Measurements from ENCODE around the gene PIK3CG.

DNA sequence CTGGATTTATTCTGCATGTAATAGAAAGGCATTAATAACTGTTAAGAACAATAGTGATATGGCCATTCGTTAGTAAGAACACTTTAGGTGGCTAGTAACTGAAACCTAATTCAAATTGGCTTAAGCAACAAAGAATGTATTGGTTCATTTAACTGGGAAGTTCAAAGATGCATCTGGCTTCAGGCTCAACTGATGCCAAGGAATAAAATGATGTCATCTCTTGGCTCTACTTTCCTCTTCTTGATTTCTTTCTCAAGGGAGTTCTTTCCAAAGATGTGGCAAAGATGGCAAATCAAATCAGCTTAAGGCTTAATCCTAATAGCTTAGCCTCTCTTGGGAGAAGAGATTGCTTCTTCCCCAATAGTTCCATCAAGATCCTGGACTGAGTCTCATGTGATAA lies 51.6 kb downstream of the PIK3CG start:
- TF ChIP-seq TAF1 (IDR thresholded peaks at IDR 0.05; ENCODE audit: borderline replicate concordance, low read depth, low read length) (no peak), POLR2AphosphoS5 (IDR thresholded peaks at IDR 0.05; ENCODE audit: low read depth, low read length) (no peak), POLR2A (IDR thresholded peaks at IDR 0.05; ENCODE audit: low read depth, low read length) (no peak)
